GM12878 (cell line): ENCODE data around the gene GNAZ. TPM values are rescaled to one million over a fixed set of nuclear protein-coding genes. Genes with fewer than 3 reads are reported as not detected.

ENCODE experiments used
- DPF2 ChIP-seq: fragments of 450-650 bp; IDR thresholded peaks from 2 replicates; pipeline ENCODE4 v1.6.1; 2017; ENCODE audit warnings: mild to moderate bottlenecking
- FOS ChIP-seq: IDR thresholded peaks from 3 replicates; pipeline ENCODE4 v1.6.1; 2011; ENCODE audit warnings: borderline replicate concordance; ENCODE audit not compliant: insufficient read length; ENCODE audit errors: extremely low read depth
- TCF7 ChIP-seq: IDR thresholded peaks from 2 replicates; pipeline ENCODE4 v1.6.1; 2014; ENCODE audit warnings: antibody characterized with exemption, borderline replicate concordance
- ZBTB33 ChIP-seq: fragments of 450-650 bp; IDR thresholded peaks from 2 replicates; pipeline ENCODE4 v1.6.1; 2017; ENCODE audit warnings: mild to moderate bottlenecking
- ZNF592 ChIP-seq: fragments of 450-650 bp; IDR thresholded peaks from 2 replicates; pipeline ENCODE4 v1.6.1; 2017; ENCODE audit warnings: mild to moderate bottlenecking, moderate library complexity
- polyA plus RNA-seq, 11 experiments: library from polyadenylated mRNA; depleted of rRNA in 4 of 11; unstranded in 6 of 11; stranded (reverse) in 5 of 11; fragments of >200 nt; fragmentation: Nextera tagmentation in 4 of 11; fragmentation: Illumina TruSeq in 1 of 11; extraction: Ambion mirVana in 4 of 11; extraction: Trizol in 1 of 11; gene quantifications; 1 replicate in 1 of 11; 2 replicates in 10 of 11; pipeline versions ENCODE4 v1.2.1 to v1.2.3, GENCODE V29; 2011 to 2016; ENCODE audit warnings: inconsistent platforms in 2 of 11, missing spikeins in 2 of 11, low read depth in 1 of 11
- total RNA-seq, 4 experiments: library from RNA; depleted of rRNA in 3 of 4; stranded (reverse); fragments of >200 nt in 3 of 4; fragmentation: Illumina TruSeq in 1 of 4; extraction: Trizol in 1 of 4; gene quantifications; 2 replicates each; pipeline versions ENCODE4 v1.2.1 to v1.2.3, GENCODE V29; 2013 to 2021

Gene GNAZ
- total and polyA plus RNA-seq, 10 of the 15 experiments (the other 5 are each of a cell fraction or from before 2014, with no cell fraction given): 0.09 to 1.0 (median 0.44) TPM; not detected in 1

GRCh38 chr22:23079814-23080521 is 9.6 kb downstream of the GNAZ start (continued):
- no peak for TF ChIP-seq ZBTB33
- TF ChIP-seq TCF7: no peak
- no peak for TF ChIP-seq ZNF592
- TF ChIP-seq FOS: no peak
- TF ChIP-seq DPF2: no peak
